HEK293 (cell line): Measurements from ENCODE around the gene ADAMTS8.

Experiments used
- CTCF ChIA-PET: fragments of 350-600 bp; formaldehyde crosslinking; extraction: SDS; loops from one replicate; lab custom pipeline; 2021; ENCODE audit warnings: antibody characterized with exemption; lab: Yijun Ruan, JAX
- POLR2A ChIA-PET: fragments of 300-600 bp; formaldehyde crosslinking; extraction: SDS; loops from one replicate; lab custom pipeline; 2020; ENCODE audit warnings: antibody characterized with exemption, inconsistent platforms; lab: Yijun Ruan, JAX
- H3K27ac ChIP-seq: fragments of 200-500 bp; sonication (Bioruptor generic); 2 replicates; pipeline ENCODE4 v1.5.1; 2014; ENCODE audit warnings: low read depth, low read length, control low read depth, inconsistent platforms; ENCODE audit errors: extremely low read depth
- H3K36me3 ChIP-seq, 2 experiments: fragments of 200-500 bp in 1 of 2; sonication (Bioruptor generic) in 1 of 2; 1 replicate in 1 of 2; 2 replicates in 1 of 2; pipeline ENCODE4 v1.5.1; 2014 to 2017; ENCODE audit warnings: inconsistent platforms in 2 of 2, low read length in 2 of 2; ENCODE audit not compliant: control insufficient read depth in 2 of 2, insufficient read depth in 1 of 2
- H3K4me1 ChIP-seq: fragments of 200-500 bp; sonication (Bioruptor generic); 2 replicates; pipeline ENCODE4 v1.5.1; 2014; ENCODE audit warnings: mild to moderate bottlenecking, low read length, inconsistent platforms; ENCODE audit not compliant: control insufficient read depth, insufficient read depth
- H3K4me3 ChIP-seq: 2 replicates; pipeline ENCODE4 v1.5.1; 2011; ENCODE audit warnings: low read depth, mild to moderate bottlenecking, control low read depth, low read length, moderate library complexity
- H3K9me3 ChIP-seq: fragments of 200-500 bp; sonication (Bioruptor generic); 2 replicates; pipeline ENCODE4 v1.5.1; 2014; ENCODE audit warnings: low read depth, low read length, inconsistent platforms; ENCODE audit not compliant: control insufficient read depth, insufficient read depth
- GLI2 ChIP-seq: fragments of 450-650 bp; formaldehyde crosslinking; IDR thresholded peaks from 2 replicates; pipeline ENCODE4; 2017; ENCODE audit warnings: missing biosample characterization, missing genetic modification characterization, low read depth, borderline replicate concordance
- HOXD13 ChIP-seq: sonication (generic); formaldehyde crosslinking; IDR thresholded peaks from 2 replicates; pipeline ENCODE4 v1.8.0; 2022; ENCODE audit warnings: missing genetic modification reagents, borderline replicate concordance
- KLF7 ChIP-seq: fragments of 450-650 bp; formaldehyde crosslinking; IDR thresholded peaks from 2 replicates; pipeline ENCODE4 v1.5.1; 2016; ENCODE audit warnings: missing biosample characterization, missing genetic modification characterization, borderline replicate concordance
- PRDM1 ChIP-seq: fragments of 450-650 bp; formaldehyde crosslinking; IDR thresholded peaks from 2 replicates; pipeline ENCODE4; 2016; ENCODE audit warnings: missing biosample characterization, missing genetic modification characterization
- YY2 ChIP-seq: fragments of 450-650 bp; formaldehyde crosslinking; IDR thresholded peaks from 2 replicates; pipeline ENCODE4 v1.5.1; 2016; ENCODE audit warnings: missing biosample characterization, missing genetic modification characterization
- ZBTB1 ChIP-seq: fragments of 450-650 bp; formaldehyde crosslinking; IDR thresholded peaks from 2 replicates; pipeline ENCODE4 v1.5.1; 2016; ENCODE audit warnings: missing biosample characterization, missing genetic modification characterization
- ZBTB48 ChIP-seq: fragments of 450-650 bp; formaldehyde crosslinking; IDR thresholded peaks from 2 replicates; pipeline ENCODE4 v1.5.1; 2016; ENCODE audit warnings: missing biosample characterization, missing genetic modification characterization
- ZNF223 ChIP-seq: fragments of 450-650 bp; formaldehyde crosslinking; IDR thresholded peaks from 2 replicates; pipeline ENCODE4 v1.5.1; 2016; ENCODE audit warnings: missing biosample characterization, missing genetic modification characterization
- ZNF610 ChIP-seq: fragments of 450-650 bp; formaldehyde crosslinking; IDR thresholded peaks from 2 replicates; pipeline ENCODE4 v1.5.1; 2016; ENCODE audit warnings: missing biosample characterization, missing genetic modification characterization, borderline replicate concordance
- ZNF654 ChIP-seq: fragments of 450-650 bp; formaldehyde crosslinking; IDR thresholded peaks from 2 replicates; pipeline ENCODE4 v1.5.1; 2016; ENCODE audit warnings: low read depth, missing biosample characterization, missing genetic modification characterization
- TF ChIP-seq, protein P1 (sequence below): fragments of 450-650 bp; formaldehyde crosslinking; IDR thresholded peaks from 2 replicates; pipeline ENCODE4 v1.5.1; 2017; ENCODE audit warnings: missing biosample characterization, missing genetic modification characterization
- TF ChIP-seq, protein P2 (sequence below): fragments of 450-650 bp; formaldehyde crosslinking; IDR thresholded peaks from 2 replicates; pipeline ENCODE4 v1.5.1; 2016; ENCODE audit warnings: missing biosample characterization, missing genetic modification characterization
- TF ChIP-seq, protein P3 (sequence below): fragments of 450-650 bp; formaldehyde crosslinking; IDR thresholded peaks from 2 replicates; pipeline ENCODE4 v1.5.1; 2017; ENCODE audit warnings: missing biosample characterization, missing genetic modification characterization
- TF ChIP-seq, protein P4 (sequence below): fragments of 450-650 bp; formaldehyde crosslinking; IDR thresholded peaks from 2 replicates; pipeline ENCODE4 v1.5.1; 2016; ENCODE audit warnings: missing biosample characterization, missing genetic modification characterization
- TF ChIP-seq, protein P5 (sequence below): fragments of 450-650 bp; formaldehyde crosslinking; IDR thresholded peaks from 2 replicates; pipeline ENCODE4 v1.5.1; 2016; ENCODE audit warnings: missing biosample characterization, missing genetic modification characterization, low read depth
- TF ChIP-seq, protein P6 (sequence below): fragments of 450-650 bp; formaldehyde crosslinking; IDR thresholded peaks from 2 replicates; pipeline ENCODE4 v1.5.1; 2016; ENCODE audit warnings: missing biosample characterization, missing genetic modification characterization, borderline replicate concordance

ADAMTS8 gene

DNA sequence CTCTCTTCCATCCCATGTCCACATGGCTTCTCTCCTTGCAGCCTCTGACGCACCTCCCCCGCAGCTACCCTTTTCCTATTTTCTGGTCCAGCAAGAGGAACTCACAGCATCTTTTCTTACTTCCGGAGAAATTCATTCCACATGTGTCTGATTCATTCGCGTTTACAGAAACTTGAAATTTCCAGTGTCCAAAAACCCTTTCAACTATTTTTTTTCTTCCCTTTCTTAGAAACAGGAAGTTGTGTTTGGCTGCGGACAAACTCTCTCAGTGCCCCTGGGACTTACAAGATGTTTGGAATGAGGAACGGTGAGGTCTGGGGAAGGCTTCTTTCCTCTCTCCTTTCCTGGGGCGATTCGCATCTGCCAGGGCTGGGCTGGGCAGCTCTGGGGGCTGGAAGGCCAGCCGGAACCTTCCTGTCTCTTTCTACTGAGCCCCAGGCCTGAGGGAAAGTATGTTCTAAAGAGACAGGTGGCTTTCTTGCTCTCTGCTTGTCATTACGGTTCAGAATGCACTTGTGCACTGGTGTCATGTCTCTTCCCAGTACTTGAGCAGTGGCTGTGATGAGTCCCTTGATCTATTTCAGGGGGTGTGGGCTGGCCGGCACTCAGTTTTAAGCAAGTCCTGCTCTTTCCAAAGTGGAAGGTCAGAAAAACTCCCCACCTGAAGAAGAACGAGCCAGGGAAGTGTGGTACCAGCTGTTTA, 27.5 kb downstream of the ADAMTS8 start (continued):
- TF ChIP-seq, protein P1, sequence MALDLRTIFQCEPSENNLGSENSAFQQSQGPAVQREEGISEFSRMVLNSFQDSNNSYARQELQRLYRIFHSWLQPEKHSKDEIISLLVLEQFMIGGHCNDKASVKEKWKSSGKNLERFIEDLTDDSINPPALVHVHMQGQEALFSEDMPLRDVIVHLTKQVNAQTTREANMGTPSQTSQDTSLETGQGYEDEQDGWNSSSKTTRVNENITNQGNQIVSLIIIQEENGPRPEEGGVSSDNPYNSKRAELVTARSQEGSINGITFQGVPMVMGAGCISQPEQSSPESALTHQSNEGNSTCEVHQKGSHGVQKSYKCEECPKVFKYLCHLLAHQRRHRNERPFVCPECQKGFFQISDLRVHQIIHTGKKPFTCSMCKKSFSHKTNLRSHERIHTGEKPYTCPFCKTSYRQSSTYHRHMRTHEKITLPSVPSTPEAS, result no peak

DNA sequence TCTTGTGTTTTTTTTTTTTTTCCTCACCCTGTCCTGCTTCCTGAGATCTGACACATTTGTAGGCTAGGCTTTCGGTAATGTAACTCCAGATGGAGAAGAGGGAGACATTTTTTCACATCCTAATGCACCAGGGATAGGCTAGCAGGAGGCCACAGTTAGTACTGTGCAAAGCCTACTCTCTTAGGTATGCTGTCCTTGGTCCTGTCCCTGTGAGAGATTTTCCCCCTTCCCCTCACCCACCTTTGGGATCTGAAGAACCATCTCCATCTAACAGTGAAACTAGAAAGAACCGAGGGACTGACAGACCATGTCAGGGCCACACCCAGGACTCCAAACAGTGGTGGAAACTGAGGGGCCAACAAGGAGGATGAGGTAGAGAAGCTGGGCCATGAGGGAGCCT, 29.2 kb downstream of the ADAMTS8 start:
- no peaks in the 10 kb centered on the region for H3K36me3 ChIP-seq
- no peaks in the 10 kb centered on the region for H3K4me1 ChIP-seq
- TF ChIP-seq, protein P2, sequence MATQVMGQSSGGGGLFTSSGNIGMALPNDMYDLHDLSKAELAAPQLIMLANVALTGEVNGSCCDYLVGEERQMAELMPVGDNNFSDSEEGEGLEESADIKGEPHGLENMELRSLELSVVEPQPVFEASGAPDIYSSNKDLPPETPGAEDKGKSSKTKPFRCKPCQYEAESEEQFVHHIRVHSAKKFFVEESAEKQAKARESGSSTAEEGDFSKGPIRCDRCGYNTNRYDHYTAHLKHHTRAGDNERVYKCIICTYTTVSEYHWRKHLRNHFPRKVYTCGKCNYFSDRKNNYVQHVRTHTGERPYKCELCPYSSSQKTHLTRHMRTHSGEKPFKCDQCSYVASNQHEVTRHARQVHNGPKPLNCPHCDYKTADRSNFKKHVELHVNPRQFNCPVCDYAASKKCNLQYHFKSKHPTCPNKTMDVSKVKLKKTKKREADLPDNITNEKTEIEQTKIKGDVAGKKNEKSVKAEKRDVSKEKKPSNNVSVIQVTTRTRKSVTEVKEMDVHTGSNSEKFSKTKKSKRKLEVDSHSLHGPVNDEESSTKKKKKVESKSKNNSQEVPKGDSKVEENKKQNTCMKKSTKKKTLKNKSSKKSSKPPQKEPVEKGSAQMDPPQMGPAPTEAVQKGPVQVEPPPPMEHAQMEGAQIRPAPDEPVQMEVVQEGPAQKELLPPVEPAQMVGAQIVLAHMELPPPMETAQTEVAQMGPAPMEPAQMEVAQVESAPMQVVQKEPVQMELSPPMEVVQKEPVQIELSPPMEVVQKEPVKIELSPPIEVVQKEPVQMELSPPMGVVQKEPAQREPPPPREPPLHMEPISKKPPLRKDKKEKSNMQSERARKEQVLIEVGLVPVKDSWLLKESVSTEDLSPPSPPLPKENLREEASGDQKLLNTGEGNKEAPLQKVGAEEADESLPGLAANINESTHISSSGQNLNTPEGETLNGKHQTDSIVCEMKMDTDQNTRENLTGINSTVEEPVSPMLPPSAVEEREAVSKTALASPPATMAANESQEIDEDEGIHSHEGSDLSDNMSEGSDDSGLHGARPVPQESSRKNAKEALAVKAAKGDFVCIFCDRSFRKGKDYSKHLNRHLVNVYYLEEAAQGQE, result peak; percentile 81
- TF ChIP-seq, protein P3, sequence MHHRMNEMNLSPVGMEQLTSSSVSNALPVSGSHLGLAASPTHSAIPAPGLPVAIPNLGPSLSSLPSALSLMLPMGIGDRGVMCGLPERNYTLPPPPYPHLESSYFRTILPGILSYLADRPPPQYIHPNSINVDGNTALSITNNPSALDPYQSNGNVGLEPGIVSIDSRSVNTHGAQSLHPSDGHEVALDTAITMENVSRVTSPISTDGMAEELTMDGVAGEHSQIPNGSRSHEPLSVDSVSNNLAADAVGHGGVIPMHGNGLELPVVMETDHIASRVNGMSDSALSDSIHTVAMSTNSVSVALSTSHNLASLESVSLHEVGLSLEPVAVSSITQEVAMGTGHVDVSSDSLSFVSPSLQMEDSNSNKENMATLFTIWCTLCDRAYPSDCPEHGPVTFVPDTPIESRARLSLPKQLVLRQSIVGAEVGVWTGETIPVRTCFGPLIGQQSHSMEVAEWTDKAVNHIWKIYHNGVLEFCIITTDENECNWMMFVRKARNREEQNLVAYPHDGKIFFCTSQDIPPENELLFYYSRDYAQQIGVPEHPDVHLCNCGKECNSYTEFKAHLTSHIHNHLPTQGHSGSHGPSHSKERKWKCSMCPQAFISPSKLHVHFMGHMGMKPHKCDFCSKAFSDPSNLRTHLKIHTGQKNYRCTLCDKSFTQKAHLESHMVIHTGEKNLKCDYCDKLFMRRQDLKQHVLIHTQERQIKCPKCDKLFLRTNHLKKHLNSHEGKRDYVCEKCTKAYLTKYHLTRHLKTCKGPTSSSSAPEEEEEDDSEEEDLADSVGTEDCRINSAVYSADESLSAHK (tag by site-specific recombination), result no peak
- H3K9me3 ChIP-seq, result no peaks in the 10 kb centered on the region
- CTCF ChIA-PET, result interaction anchor here (1.0 kb wide), 1 partner anchor 9 kb away, joined by 3 read pairs; no protein-coding TSS in a partner anchor
- no peak overlapping the region for H3K4me3 ChIP-seq
- POLR2A ChIA-PET, result no interaction called here
- H3K27ac ChIP-seq, result no peak overlapping the region

DNA sequence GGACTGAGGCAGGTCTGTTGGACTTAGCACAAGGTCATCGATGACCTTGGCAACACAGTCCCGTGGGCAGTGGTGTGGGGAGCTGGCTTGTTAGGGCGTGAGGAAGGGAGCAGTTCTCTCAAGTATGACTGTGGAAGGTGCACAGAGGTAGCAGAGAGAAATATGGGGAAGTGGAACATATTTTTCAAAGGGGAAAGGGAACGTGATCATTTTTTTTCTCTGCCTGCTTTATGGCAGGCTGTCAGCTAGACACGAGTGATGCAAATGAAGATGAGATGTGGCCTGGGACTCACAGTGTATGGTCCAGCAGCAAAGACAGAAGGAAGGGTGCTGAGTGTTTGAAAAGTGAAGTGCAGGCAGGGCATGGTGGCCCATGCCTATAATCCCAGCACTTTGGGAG, 30.6 kb downstream of the ADAMTS8 start:
- POLR2A ChIA-PET, result no interaction called here
- Histone ChIP-seq H3K4me1 (no peaks in the 10 kb centered on the region), H3K27ac (no peak overlapping the region), H3K36me3 (no peaks in the 10 kb centered on the region), H3K9me3 (no peaks in the 10 kb centered on the region), H3K4me3 (no peak overlapping the region)
- TF ChIP-seq ZBTB48 (tag by site-specific recombination) (no peak), GLI2 (tag by site-specific recombination) (no peak), KLF7 (tag by site-specific recombination) (no peak), ZBTB1 (no peak), ZNF654 (no peak), ZNF610 (no peak), ZNF223 (no peak), HOXD13 (CRISPR knock-in tag) (no peak), YY2 (tag by site-specific recombination) (no peak), PRDM1 (no peak)
- TF ChIP-seq, protein P4, sequence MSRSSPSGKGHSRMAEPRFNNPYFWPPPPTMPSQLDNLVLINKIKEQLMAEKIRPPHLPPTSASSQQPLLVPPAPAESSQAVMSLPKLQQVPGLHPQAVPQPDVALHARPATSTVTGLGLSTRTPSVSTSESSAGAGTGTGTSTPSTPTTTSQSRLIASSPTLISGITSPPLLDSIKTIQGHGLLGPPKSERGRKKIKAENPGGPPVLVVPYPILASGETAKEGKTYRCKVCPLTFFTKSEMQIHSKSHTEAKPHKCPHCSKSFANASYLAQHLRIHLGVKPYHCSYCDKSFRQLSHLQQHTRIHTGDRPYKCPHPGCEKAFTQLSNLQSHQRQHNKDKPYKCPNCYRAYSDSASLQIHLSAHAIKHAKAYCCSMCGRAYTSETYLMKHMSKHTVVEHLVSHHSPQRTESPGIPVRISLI (tag by site-specific recombination), result no peak
- TF ChIP-seq, protein P5, sequence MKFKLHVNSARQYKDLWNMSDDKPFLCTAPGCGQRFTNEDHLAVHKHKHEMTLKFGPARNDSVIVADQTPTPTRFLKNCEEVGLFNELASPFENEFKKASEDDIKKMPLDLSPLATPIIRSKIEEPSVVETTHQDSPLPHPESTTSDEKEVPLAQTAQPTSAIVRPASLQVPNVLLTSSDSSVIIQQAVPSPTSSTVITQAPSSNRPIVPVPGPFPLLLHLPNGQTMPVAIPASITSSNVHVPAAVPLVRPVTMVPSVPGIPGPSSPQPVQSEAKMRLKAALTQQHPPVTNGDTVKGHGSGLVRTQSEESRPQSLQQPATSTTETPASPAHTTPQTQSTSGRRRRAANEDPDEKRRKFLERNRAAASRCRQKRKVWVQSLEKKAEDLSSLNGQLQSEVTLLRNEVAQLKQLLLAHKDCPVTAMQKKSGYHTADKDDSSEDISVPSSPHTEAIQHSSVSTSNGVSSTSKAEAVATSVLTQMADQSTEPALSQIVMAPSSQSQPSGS (tag by site-specific recombination), result no peak
- TF ChIP-seq, protein P6, sequence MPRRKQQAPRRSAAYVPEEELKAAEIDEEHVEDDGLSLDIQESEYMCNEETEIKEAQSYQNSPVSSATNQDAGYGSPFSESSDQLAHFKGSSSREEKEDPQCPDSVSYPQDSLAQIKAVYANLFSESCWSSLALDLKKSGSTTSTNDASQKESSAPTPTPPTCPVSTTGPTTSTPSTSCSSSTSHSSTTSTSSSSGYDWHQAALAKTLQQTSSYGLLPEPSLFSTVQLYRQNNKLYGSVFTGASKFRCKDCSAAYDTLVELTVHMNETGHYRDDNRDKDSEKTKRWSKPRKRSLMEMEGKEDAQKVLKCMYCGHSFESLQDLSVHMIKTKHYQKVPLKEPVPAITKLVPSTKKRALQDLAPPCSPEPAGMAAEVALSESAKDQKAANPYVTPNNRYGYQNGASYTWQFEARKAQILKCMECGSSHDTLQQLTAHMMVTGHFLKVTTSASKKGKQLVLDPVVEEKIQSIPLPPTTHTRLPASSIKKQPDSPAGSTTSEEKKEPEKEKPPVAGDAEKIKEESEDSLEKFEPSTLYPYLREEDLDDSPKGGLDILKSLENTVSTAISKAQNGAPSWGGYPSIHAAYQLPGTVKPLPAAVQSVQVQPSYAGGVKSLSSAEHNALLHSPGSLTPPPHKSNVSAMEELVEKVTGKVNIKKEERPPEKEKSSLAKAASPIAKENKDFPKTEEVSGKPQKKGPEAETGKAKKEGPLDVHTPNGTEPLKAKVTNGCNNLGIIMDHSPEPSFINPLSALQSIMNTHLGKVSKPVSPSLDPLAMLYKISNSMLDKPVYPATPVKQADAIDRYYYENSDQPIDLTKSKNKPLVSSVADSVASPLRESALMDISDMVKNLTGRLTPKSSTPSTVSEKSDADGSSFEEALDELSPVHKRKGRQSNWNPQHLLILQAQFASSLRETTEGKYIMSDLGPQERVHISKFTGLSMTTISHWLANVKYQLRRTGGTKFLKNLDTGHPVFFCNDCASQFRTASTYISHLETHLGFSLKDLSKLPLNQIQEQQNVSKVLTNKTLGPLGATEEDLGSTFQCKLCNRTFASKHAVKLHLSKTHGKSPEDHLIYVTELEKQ, result no peak
- TF ChIP-seq, all 188 proteins: peak for 0
- CTCF ChIA-PET, result no interaction called here
